GM12878 (cell line): ENCODE data around the gene DTD2. TPM values are rescaled to one million over a fixed set of nuclear protein-coding genes. Genes with fewer than 3 reads are reported as not detected.

Source experiments
- ATF2 ChIP-seq: IDR thresholded peaks from 2 replicates; pipeline ENCODE4 v1.6.1; 2012; ENCODE audit warnings: low read length, inconsistent platforms
- ATF7 ChIP-seq: fragments of 450-650 bp; IDR thresholded peaks from 2 replicates; pipeline ENCODE4 v1.6.1; 2016; ENCODE audit warnings: low read depth, mild to moderate bottlenecking
- BACH1 ChIP-seq: fragments of 450-650 bp; IDR thresholded peaks from 2 replicates; pipeline ENCODE4 v1.6.1; 2017; ENCODE audit warnings: mild to moderate bottlenecking, borderline replicate concordance
- EP300 ChIP-seq, 2 experiments: fragments of 150-350 bp in 1 of 2; IDR thresholded peaks; 2 replicates each; pipeline ENCODE4 v1.6.1; 2011 to 2012; ENCODE audit warnings: low read depth in 2 of 2, low read length in 2 of 2, borderline replicate concordance in 1 of 2, improper control_type of control experiment in 1 of 2, inconsistent platforms in 1 of 2; ENCODE audit not compliant: control insufficient read depth in 1 of 2
- FOXM1 ChIP-seq: IDR thresholded peaks from 2 replicates; pipeline ENCODE4 v1.6.1; 2012; ENCODE audit warnings: low read depth, mild to moderate bottlenecking, inconsistent platforms, low read length, moderate library complexity
- IKZF2 ChIP-seq, 2 experiments: fragments of 450-650 bp; IDR thresholded peaks; 2 replicates each; pipeline ENCODE4 v1.6.1; 2017; ENCODE audit warnings: mild to moderate bottlenecking in 2 of 2, moderate library complexity in 2 of 2
- LARP7 ChIP-seq: fragments of 450-650 bp; IDR thresholded peaks from 2 replicates; pipeline ENCODE4 v1.6.1; 2017; ENCODE audit warnings: mild to moderate bottlenecking
- MLLT1 ChIP-seq: fragments of 450-650 bp; IDR thresholded peaks from 2 replicates; pipeline ENCODE4 v1.6.1; 2016; ENCODE audit warnings: mild to moderate bottlenecking
- MYB ChIP-seq: fragments of 150-350 bp; IDR thresholded peaks from 2 replicates; pipeline ENCODE4 v1.6.1; 2014; ENCODE audit warnings: mild to moderate bottlenecking, low read depth, low read length, borderline replicate concordance
- PAX8 ChIP-seq: fragments of 450-650 bp; IDR thresholded peaks from 2 replicates; pipeline ENCODE4 v1.6.1; 2017; ENCODE audit warnings: mild to moderate bottlenecking, moderate library complexity
- POLR2A ChIP-seq: IDR thresholded peaks from 2 replicates; pipeline ENCODE4 v1.6.1; 2011; ENCODE audit warnings: low read depth, mild to moderate bottlenecking, low read length
- POLR2AphosphoS2 ChIP-seq: IDR thresholded peaks from 2 replicates; pipeline ENCODE4 v1.6.1; 2011; ENCODE audit warnings: low read depth, mild to moderate bottlenecking, low read length, improper control_type of control experiment, moderate library complexity
- RAD51 ChIP-seq: fragments of 450-650 bp; IDR thresholded peaks from 2 replicates; pipeline ENCODE4 v1.6.1; 2016; ENCODE audit warnings: moderate library complexity, mild to moderate bottlenecking, inconsistent platforms
- RCOR1 ChIP-seq: conservative IDR thresholded peaks from 2 replicates; pipeline ENCODE4 v1.6.1; 2012; ENCODE audit warnings: low read depth, low read length, improper control_type of control experiment
- RELA ChIP-seq: fragments of 450-650 bp; IDR thresholded peaks from 2 replicates; pipeline ENCODE4 v1.8.0; 2014; ENCODE audit warnings: borderline replicate concordance; ENCODE audit not compliant: partially characterized antibody
- SRF ChIP-seq, 2 experiments: IDR thresholded peaks; 2 replicates each; pipeline ENCODE4 v1.6.1; 2011; ENCODE audit warnings: low read depth in 2 of 2, low read length in 2 of 2, mild to moderate bottlenecking in 1 of 2, moderate library complexity in 1 of 2
- STAT3 ChIP-seq: IDR thresholded peaks from 2 replicates; pipeline ENCODE4 v1.6.1; 2011; ENCODE audit warnings: low read depth, low read length, improper control_type of control experiment
- SUZ12 ChIP-seq: fragments of 200-600 bp; sonication (generic); IDR thresholded peaks from one replicate; pipeline ENCODE4 v1.6.1; 2018; ENCODE audit warnings: antibody characterized with exemption, mild to moderate bottlenecking; ENCODE audit not compliant: unreplicated experiment
- TARDBP ChIP-seq: IDR thresholded peaks from 2 replicates; pipeline ENCODE4 v1.6.1; 2016; ENCODE audit warnings: borderline replicate concordance
- TCF7 ChIP-seq: IDR thresholded peaks from 2 replicates; pipeline ENCODE4 v1.6.1; 2014; ENCODE audit warnings: antibody characterized with exemption, borderline replicate concordance
- ZNF217 ChIP-seq: fragments of 450-650 bp; IDR thresholded peaks from 2 replicates; pipeline ENCODE4 v1.6.1; 2017; ENCODE audit warnings: antibody characterized with exemption, mild to moderate bottlenecking
- ZNF24 ChIP-seq: fragments of 450-650 bp; IDR thresholded peaks from 2 replicates; pipeline ENCODE4 v1.6.1; 2017; ENCODE audit warnings: antibody characterized with exemption, mild to moderate bottlenecking
- polyA plus RNA-seq, 11 experiments: library from polyadenylated mRNA; depleted of rRNA in 4 of 11; unstranded in 6 of 11; stranded (reverse) in 5 of 11; fragments of >200 nt; fragmentation: Nextera tagmentation in 4 of 11; fragmentation: Illumina TruSeq in 1 of 11; extraction: Ambion mirVana in 4 of 11; extraction: Trizol in 1 of 11; gene quantifications; 1 replicate in 1 of 11; 2 replicates in 10 of 11; pipeline versions ENCODE4 v1.2.1 to v1.2.3, GENCODE V29; 2011 to 2016; ENCODE audit warnings: inconsistent platforms in 2 of 11, missing spikeins in 2 of 11, low read depth in 1 of 11
- total RNA-seq, 4 experiments: library from RNA; depleted of rRNA in 3 of 4; stranded (reverse); fragments of >200 nt in 3 of 4; fragmentation: Illumina TruSeq in 1 of 4; extraction: Trizol in 1 of 4; gene quantifications; 2 replicates each; pipeline versions ENCODE4 v1.2.1 to v1.2.3, GENCODE V29; 2013 to 2021
- TF ChIP-seq, protein P1 (sequence below): fragments of 150-350 bp; IDR thresholded peaks from 2 replicates; pipeline ENCODE4 v1.6.1; 2014; ENCODE audit warnings: mild to moderate bottlenecking, low read depth, low read length
- TF ChIP-seq, protein P2 (sequence below): IDR thresholded peaks from 2 replicates; pipeline ENCODE4 v1.6.1; 2011; ENCODE audit warnings: borderline replicate concordance, low read depth, mild to moderate bottlenecking, moderate library complexity, low read length; ENCODE audit not compliant: insufficient read depth, poor library complexity, severe bottlenecking

The DTD2 gene
- total and polyA plus RNA-seq, 10 of the 15 experiments (the other 5 are each of a cell fraction or from before 2014, with no cell fraction given), result 4.5 to 32.8 (median 15.9) TPM

DNA sequence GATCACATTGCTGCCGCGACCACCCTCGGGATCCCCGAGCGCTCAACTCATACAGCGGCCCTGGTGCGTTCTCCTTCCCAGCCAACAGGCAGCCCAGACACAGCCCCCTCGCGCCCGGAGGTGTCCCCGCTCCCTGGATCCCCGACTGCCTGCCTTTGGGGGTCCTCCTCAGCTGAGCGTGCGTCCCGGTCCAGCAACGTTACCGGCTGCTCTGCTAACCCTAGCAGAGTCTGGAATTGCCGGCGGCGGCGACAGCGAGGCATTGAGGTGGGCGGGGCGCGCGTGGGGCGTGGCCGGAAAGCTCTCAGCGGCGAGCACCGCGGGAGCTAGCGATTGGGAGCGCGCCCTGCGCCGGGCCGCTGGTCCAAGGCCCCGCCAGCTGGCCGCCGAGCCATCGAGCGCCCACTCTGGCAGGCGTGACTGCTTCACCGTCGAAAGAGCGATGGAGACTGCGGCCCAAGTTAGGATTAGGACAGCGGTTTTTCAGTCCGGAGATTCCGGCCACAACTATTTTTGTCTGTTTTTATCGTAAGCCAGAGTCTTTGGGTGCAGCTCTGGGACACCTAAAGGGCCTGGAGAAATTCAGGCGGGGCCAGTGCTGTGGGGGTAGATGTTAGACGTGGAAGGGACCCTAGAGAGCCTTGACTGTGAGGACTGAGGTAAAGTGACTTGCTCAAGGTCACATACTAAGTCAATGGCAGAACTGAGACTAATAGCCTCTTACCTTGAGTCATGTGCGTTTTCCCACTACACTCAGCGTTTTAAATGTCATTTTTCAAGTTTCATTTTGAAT is 36.8 kb downstream of the DTD2 start, which contains the start of gene HEATR5A (continued):
- peak; percentile 87 for TF ChIP-seq POLR2AphosphoS2
- no peak for TF ChIP-seq TARDBP
- TF ChIP-seq MLLT1, result peak; percentile 100
- peak; percentile 61 for TF ChIP-seq RELA
- TF ChIP-seq, protein P1, sequence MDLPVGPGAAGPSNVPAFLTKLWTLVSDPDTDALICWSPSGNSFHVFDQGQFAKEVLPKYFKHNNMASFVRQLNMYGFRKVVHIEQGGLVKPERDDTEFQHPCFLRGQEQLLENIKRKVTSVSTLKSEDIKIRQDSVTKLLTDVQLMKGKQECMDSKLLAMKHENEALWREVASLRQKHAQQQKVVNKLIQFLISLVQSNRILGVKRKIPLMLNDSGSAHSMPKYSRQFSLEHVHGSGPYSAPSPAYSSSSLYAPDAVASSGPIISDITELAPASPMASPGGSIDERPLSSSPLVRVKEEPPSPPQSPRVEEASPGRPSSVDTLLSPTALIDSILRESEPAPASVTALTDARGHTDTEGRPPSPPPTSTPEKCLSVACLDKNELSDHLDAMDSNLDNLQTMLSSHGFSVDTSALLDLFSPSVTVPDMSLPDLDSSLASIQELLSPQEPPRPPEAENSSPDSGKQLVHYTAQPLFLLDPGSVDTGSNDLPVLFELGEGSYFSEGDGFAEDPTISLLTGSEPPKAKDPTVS, result no peak
- TF ChIP-seq BACH1, result peak; percentile 83; the same call in 1 of the 2 replicates
- no peak for TF ChIP-seq ZNF217
- peak; percentile 41; the same call in 1 of the 2 replicates for TF ChIP-seq ATF2
- TF ChIP-seq, protein P2, sequence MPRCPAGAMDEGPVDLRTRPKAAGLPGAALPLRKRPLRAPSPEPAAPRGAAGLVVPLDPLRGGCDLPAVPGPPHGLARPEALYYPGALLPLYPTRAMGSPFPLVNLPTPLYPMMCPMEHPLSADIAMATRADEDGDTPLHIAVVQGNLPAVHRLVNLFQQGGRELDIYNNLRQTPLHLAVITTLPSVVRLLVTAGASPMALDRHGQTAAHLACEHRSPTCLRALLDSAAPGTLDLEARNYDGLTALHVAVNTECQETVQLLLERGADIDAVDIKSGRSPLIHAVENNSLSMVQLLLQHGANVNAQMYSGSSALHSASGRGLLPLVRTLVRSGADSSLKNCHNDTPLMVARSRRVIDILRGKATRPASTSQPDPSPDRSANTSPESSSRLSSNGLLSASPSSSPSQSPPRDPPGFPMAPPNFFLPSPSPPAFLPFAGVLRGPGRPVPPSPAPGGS, result no peak
- no peak for TF ChIP-seq SUZ12
- TF ChIP-seq MYB, result no peak
- peak; percentile 37; the same call in 1 of the 2 replicates for TF ChIP-seq FOXM1
- no peak for TF ChIP-seq RCOR1
- peak; percentile 92 to 99 for TF ChIP-seq SRF (IDR thresholded peaks at IDR 0.05; ENCODE audit: low read depth in 2 of 2, low read length in 2 of 2)
- TF ChIP-seq LARP7, result peak; percentile 93
- no peak; the same call in 1 of the 2 replicates for TF ChIP-seq PAX8
- no peak; the same call in 1 of the 2 replicates for TF ChIP-seq RAD51
- TF ChIP-seq TCF7, result no peak
- TF ChIP-seq POLR2A, result peak; percentile 100
- no peak for TF ChIP-seq STAT3
- no peak for TF ChIP-seq ATF7
- peak in 1 of 2 experiments; percentile 32; a peak in 1 of 4 replicates for TF ChIP-seq IKZF2 (IDR thresholded peaks at IDR 0.05)
- no peak for TF ChIP-seq ZNF24
- TF ChIP-seq EP300 (IDR thresholded peaks at IDR 0.05; ENCODE audit: borderline replicate concordance in 1 of 2, control insufficient read depth in 1 of 2, low read depth in 2 of 2, low read length in 2 of 2), result no peak; a peak in 1 of 4 replicates
